ENCODE measurements around the gene BOLL. TPM values are rescaled to one million over a fixed set of nuclear protein-coding genes. Genes with fewer than 3 reads are reported as not detected.

The BOLL gene
- total RNA-seq, 1 experiment from 2014 or later, result not detected

DNA sequence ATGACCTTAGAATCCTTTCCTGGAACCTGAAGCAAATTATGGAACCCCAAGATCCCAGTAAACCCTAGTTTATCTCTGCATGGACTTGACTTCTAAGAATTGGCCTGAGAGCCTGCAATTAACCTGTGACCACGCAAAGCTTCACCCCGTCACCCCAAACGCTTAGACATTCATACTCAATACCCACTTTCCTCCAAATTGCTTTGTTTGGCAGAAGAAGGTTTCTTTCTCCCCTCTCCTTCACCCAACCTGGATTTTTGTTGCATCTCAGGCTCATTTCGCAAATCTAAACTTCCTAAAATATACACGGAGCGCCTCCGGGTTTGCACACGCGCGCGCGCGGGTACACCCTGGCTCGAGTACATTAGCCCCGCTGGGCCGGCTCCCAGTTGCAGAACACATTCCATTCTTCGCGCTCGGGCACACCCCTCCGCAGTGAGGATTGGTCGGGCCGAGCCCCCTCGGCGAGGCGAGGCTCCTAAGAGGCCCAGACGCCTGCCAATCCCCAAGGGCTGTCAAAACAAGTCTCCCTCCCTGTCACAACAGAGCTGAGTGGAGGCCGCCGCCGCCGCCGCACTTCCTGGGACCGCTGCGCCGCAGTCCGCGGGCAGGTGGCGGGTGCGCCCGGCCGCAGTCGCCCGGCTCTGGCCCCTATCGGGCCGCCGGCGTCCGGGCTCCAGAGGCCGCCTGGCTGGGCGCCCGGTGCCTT, 19.1 kb upstream of the BOLL start, which contains the start of gene PLCL1:
Gene PLCL1, plus strand, starts transcription at position 545 of the 709 bp plus-strand sequence.
- Mint-ChIP-seq H3K4me3 (peak within 1 kb of the TSS; percentile 79 to 84), H3K36me3 (ENCODE audit: insufficient read depth in 1 of 3, low read depth in 3 of 3) (no peaks in the 10 kb centered on the region), H3K27ac (peak within 1 kb of the TSS in 1 of 3 experiments; percentile 21; a peak in 1 of 7 replicates), H3K27me3 (ENCODE audit: low read depth) (peaks cover 63% of the 10 kb centered on the region), H3K4me1 (peaks cover 10 to 12% of the 10 kb centered on the region in 2 experiments), H3K9me3 (no peaks in the 10 kb centered on the region)
- Histone ChIP-seq H3K4ac (ENCODE audit: low read depth, low read length) (no peak within 1 kb of the TSS), H2AK5ac (ENCODE audit: insufficient read length, low read length) (no peak within 1 kb of the TSS), H4K20me1 (ENCODE audit: control insufficient read depth, insufficient read depth, insufficient read length) (no peaks in the 10 kb centered on the region), H2BK15ac (ENCODE audit: low read depth, low read length) (peak within 1 kb of the TSS; percentile 53; the same call in 1 of the 2 replicates), H2AFZ (ENCODE audit: low read length) (no peak within 1 kb of the TSS), H3K4me2 (ENCODE audit: insufficient read depth, insufficient read length, low read length) (peak within 1 kb of the TSS; percentile 97), H3K79me1 (ENCODE audit: insufficient read depth, low read depth, low read length, poor library complexity, severe bottlenecking) (no peaks in the 10 kb centered on the region), H4K8ac (replicated peaks; ENCODE audit: insufficient read length, low read depth, low read length) (no peak within 1 kb of the TSS), H3K18ac (ENCODE audit: insufficient read length, low read depth, low read length) (no peak within 1 kb of the TSS), H3K9me3 (ENCODE audit: control insufficient read depth, low read depth, low read length) (no peaks in the 10 kb centered on the region), H3K23me2 (ENCODE audit: insufficient read length, low read depth, low read length, poor library complexity, severe bottlenecking) (peaks cover 9% of the 10 kb centered on the region), H3K4me1 (ENCODE audit: insufficient read depth, low read length) (peaks cover 2% of the 10 kb centered on the region), H3K27me3 (ENCODE audit: insufficient read depth, low read length) (peaks cover 9% of the 10 kb centered on the region), H3T11ph (ENCODE audit: low read length) (no peak within 1 kb of the TSS), H2BK12ac (ENCODE audit: insufficient read length, low read depth, low read length) (no peak within 1 kb of the TSS), H4K91ac (ENCODE audit: insufficient read length, low read depth, low read length) (no peak within 1 kb of the TSS), H4K5ac (ENCODE audit: insufficient read length, low read depth, low read length) (no peak within 1 kb of the TSS), H2BK120ac (ENCODE audit: low read depth, low read length, poor library complexity, severe bottlenecking) (no peak within 1 kb of the TSS), H3K14ac (ENCODE audit: insufficient read depth, low read length) (no peak within 1 kb of the TSS), H3K56ac (ENCODE audit: insufficient read length, low read depth, low read length) (no peak within 1 kb of the TSS), H3K9ac (ENCODE audit: extremely low read depth, insufficient read length, low read length) (no peak within 1 kb of the TSS), H2BK5ac (ENCODE audit: insufficient read length, low read length) (no peak within 1 kb of the TSS), H3K27ac (ENCODE audit: insufficient read length, low read depth, low read length) (no peak within 1 kb of the TSS), H3K23ac (ENCODE audit: insufficient read length, low read depth, low read length) (no peak within 1 kb of the TSS), H2BK20ac (ENCODE audit: low read depth, low read length, poor library complexity, severe bottlenecking) (no peak within 1 kb of the TSS), H3K79me2 (ENCODE audit: insufficient read depth, low read length) (no peaks in the 10 kb centered on the region; the same call in 1 of the 2 replicates)
- TF ChIP-seq, protein P1, sequence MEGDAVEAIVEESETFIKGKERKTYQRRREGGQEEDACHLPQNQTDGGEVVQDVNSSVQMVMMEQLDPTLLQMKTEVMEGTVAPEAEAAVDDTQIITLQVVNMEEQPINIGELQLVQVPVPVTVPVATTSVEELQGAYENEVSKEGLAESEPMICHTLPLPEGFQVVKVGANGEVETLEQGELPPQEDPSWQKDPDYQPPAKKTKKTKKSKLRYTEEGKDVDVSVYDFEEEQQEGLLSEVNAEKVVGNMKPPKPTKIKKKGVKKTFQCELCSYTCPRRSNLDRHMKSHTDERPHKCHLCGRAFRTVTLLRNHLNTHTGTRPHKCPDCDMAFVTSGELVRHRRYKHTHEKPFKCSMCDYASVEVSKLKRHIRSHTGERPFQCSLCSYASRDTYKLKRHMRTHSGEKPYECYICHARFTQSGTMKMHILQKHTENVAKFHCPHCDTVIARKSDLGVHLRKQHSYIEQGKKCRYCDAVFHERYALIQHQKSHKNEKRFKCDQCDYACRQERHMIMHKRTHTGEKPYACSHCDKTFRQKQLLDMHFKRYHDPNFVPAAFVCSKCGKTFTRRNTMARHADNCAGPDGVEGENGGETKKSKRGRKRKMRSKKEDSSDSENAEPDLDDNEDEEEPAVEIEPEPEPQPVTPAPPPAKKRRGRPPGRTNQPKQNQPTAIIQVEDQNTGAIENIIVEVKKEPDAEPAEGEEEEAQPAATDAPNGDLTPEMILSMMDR (conservative IDR thresholded peaks at IDR 0.05), result no peak
- DNase-seq, result peak; percentile 94
- no CpG with 5 or more reads among the region's 50 CpGs for WGBS (ENCODE audit: extremely low coverage, insufficient read length, low lambda C conversion rate)

Measured in H9 (cell line).